Body of pancreas (tissue), 4 donors: ENCODE results near the gene SAPCD2. TPM values are rescaled to one million over a fixed set of nuclear protein-coding genes. Genes with fewer than 3 reads are reported as not detected.
"Not testable (repeated sequence)": the region's sequence is repeated elsewhere in the genome, so short reads cannot be mapped to it uniquely, and the experiment has no call there.

Source experiments
- ATAC-seq: fragments of 150-250 bp; one replicate; pipeline ENCODE4 v1.9.1; 2016
- DNase-seq, 4 donors: peaks; one replicate each; pipeline ENCODE4 v3.0.0-alpha.2; 2019
- H3K27ac ChIP-seq, 4 donors: fragments of 200-600 bp; sonication (generic); 1 replicate in 3 of 4; 2 replicates in 1 of 4; pipeline versions ENCODE4 v1.5.1 to v1.6.1; 2016 to 2019; ENCODE audit warnings: mild to moderate bottlenecking in 1 of 4, mixed read lengths in 1 of 4, moderate library complexity in 1 of 4
- H3K27me3 ChIP-seq, 2 donors: fragments of 200-600 bp; sonication (generic); one replicate each; pipeline ENCODE4 v1.6.0; 2016; ENCODE audit warnings: mild to moderate bottlenecking in 1 of 2
- H3K36me3 ChIP-seq, 2 donors: fragments of 200-600 bp; sonication (generic); replicated peaks in 1 of 2; 2 replicates each; pipeline ENCODE4 v1.5.1; 2016; ENCODE audit warnings: low read depth in 2 of 2; ENCODE audit not compliant: insufficient read depth in 1 of 2
- H3K4me1 ChIP-seq: fragments of 200-600 bp; sonication (generic); one replicate; pipeline ENCODE4 v1.6.0; 2016
- H3K4me3 ChIP-seq, 2 donors: fragments of 200-600 bp; sonication (generic); 1 replicate in 1 of 2; 2 replicates in 1 of 2; pipeline ENCODE4 v1.5.1; 2016 to 2019
- H3K9me3 ChIP-seq, 3 donors: fragments of 200-600 bp; sonication (generic); 1 replicate in 2 of 3; 2 replicates in 1 of 3; pipeline ENCODE4 v1.5.1; 2016
- CTCF ChIP-seq, 7 experiments: fragments of 450-650 bp in 4 of 7; fragments of 200-600 bp in 3 of 7; sonication (generic) in 3 of 7; IDR thresholded peaks; one replicate each; pipeline ENCODE4 v1.5.1; 2016 to 2019; ENCODE audit warnings: antibody characterized with exemption in 7 of 7
- POLR2A ChIP-seq, 3 donors: fragments of 450-650 bp; IDR thresholded peaks; one replicate each; pipeline ENCODE4 v1.6.1; 2016; ENCODE audit warnings: antibody characterized with exemption in 3 of 3, mild to moderate bottlenecking in 2 of 3
- WGBS, 2 donors: methylation state at CpG; one replicate each; pipeline ENCODE4 v1.1.5; 2017; 5-methylcytosine and 5-hydroxymethylcytosine counted together
- intact Hi-C: fragments of 100-400 bp; cut with DNase I; formaldehyde crosslinking; loops from one replicate; pipeline ENCODE4 v1.15.1; 2023
- total RNA-seq, 2 donors: library from RNA; depleted of rRNA; stranded (reverse); fragments of >200 nt; gene quantifications; one replicate each; pipeline ENCODE4 v1.1.0, GENCODE V29; 2016

SAPCD2 gene
- total RNA-seq, 2 donors from 2014 or later: 0.66 to 0.78 TPM

GRCh38 chr9:137063311-137064026 lies 6.9 kb downstream of the SAPCD2 start:
- ATAC-seq (no peak), DNase-seq (no peak)
- H3K9me3 ChIP-seq: no peaks in the 10 kb centered on the region
- WGBS, 2 donors: 69% methylated on average over 18 of the region's 26 CpGs; no CpG with 5 or more reads in 1 of the 2 donors
- no peaks in the 10 kb centered on the region for H3K27me3 ChIP-seq
- no peaks in the 10 kb centered on the region for H3K36me3 ChIP-seq
- intact Hi-C loops: loop anchor here (2.0 kb wide), 1 partner anchor 15 kb away; no protein-coding TSS in a partner anchor
- no peak overlapping the region for H3K27ac ChIP-seq
- no peak overlapping the region for H3K4me3 ChIP-seq
- peaks cover 6% of the 10 kb centered on the region for H3K4me1 ChIP-seq
- TF ChIP-seq POLR2A (IDR thresholded peaks at IDR 0.05) (no peak), CTCF (IDR thresholded peaks at IDR 0.05) (no peak)

GRCh38 chr9:137062798-137063197 lies 7.6 kb downstream of the SAPCD2 start:
- not testable (repeated sequence) for DNase-seq, H3K27ac ChIP-seq

GRCh38 chr9:137062384-137062783 lies 8.0 kb downstream of the SAPCD2 start:
- ATAC-seq: no peak
- 90% methylated on average over 3 to 15 of the region's 15 CpGs for WGBS, 2 donors
- no peak for DNase-seq
- Histone ChIP-seq H3K27ac (no peak overlapping the region), H3K9me3 (no peaks in the 10 kb centered on the region), H3K36me3 (no peaks in the 10 kb centered on the region), H3K27me3 (no peaks in the 10 kb centered on the region), H3K4me3 (no peak overlapping the region), H3K4me1 (peaks cover 6% of the 10 kb centered on the region)
- TF ChIP-seq POLR2A (IDR thresholded peaks at IDR 0.05): no peak
- TF ChIP-seq CTCF (IDR thresholded peaks at IDR 0.05): no peak
- intact Hi-C loops: no loop called here

More at GRCh38 chr9:137062798-137063197, 7.6 kb downstream of the SAPCD2 start:
- ATAC-seq, H3K27me3 ChIP-seq, H3K4me1 ChIP-seq, H3K36me3 ChIP-seq, intact Hi-C loops, H3K9me3 ChIP-seq, H3K4me3 ChIP-seq: not testable (repeated sequence)
- 89% methylated on average over 9 of the region's 9 CpGs; no CpG with 5 or more reads in 1 of the 2 donors for WGBS, 2 donors

- TF ChIP-seq CTCF (IDR thresholded peaks at IDR 0.05) (no peak), POLR2A (IDR thresholded peaks at IDR 0.05) (no peak)
- Histone ChIP-seq H3K4me3 (no peak overlapping the region), H3K4me1 (peaks cover 27% of the 10 kb centered on the region), H3K36me3 (no peaks in the 10 kb centered on the region), H3K27ac (no peak overlapping the region), H3K9me3 (no peaks in the 10 kb centered on the region), H3K27me3 (no peaks in the 10 kb centered on the region)
- DNase-seq (no peak), ATAC-seq (no peak)
- 85% methylated on average over 9 of the region's 9 CpGs for WGBS, 2 donors
- intact Hi-C loops: no loop called here
Measured at GRCh38 chr9:137058521-137059234, 11.7 kb downstream of the SAPCD2 start.

DNA sequence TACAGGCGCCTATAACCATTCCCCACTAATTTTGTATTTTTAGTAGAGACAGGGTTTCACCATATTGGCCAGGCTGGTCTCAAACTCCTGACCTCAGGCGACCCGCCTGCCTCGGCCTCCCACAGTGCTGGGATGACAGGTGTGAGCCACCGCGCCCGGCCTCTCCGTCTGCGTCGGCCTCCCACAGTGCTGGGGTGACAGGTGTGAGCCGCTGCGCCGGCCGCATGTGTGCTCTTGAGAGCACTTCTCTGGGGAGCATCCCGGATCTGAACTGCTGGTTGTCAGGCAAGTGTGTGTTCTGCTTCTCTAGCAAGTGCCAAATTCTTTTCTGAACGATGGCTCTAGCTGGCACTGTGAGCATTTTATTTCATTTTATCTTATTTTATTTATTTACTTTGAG lies 12.8 kb downstream of the SAPCD2 start:
- H3K27me3 ChIP-seq: no peaks in the 10 kb centered on the region
- H3K36me3 ChIP-seq: no peaks in the 10 kb centered on the region
- intact Hi-C loops: no loop called here
- TF ChIP-seq CTCF (IDR thresholded peaks at IDR 0.05) (no peak), POLR2A (IDR thresholded peaks at IDR 0.05) (no peak)
- no peak overlapping the region for H3K4me3 ChIP-seq
- 72 to 86% methylated on average over 13 to 14 of the region's 16 CpGs for WGBS, 2 donors
- peaks cover 36% of the 10 kb centered on the region for H3K4me1 ChIP-seq
- no peak overlapping the region for H3K27ac ChIP-seq
- DNase-seq (no peak), ATAC-seq (no peak)
- no peaks in the 10 kb centered on the region for H3K9me3 ChIP-seq
